H1 (cell line): Measurements from ENCODE around the gene TANC1. TPM values are rescaled to one million over a fixed set of nuclear protein-coding genes. Genes with fewer than 3 reads are reported as not detected.

Source experiments
- CTCF ChIA-PET: fragments of 300-600 bp; sonication (Branson Sonifier 250); formaldehyde crosslinking; loops from one replicate; lab custom pipeline; 2021; ENCODE audit not compliant: partially characterized antibody; lab: Charles Lee
- POLR2A ChIA-PET: fragments of 300-600 bp; sonication (Branson Sonifier 250); formaldehyde crosslinking; loops from one replicate; lab custom pipeline; 2021; ENCODE audit warnings: inconsistent platforms; ENCODE audit not compliant: partially characterized antibody; lab: Charles Lee
- DNase-seq, 2 experiments: peaks; one replicate each; pipeline versions ENCODE4 v3.0.0 to v3.0.0-alpha.2; 2010 to 2022; ENCODE audit warnings: low spot score in 2 of 2, low read depth in 1 of 2, mixed read lengths in 1 of 2
- FAIRE-seq: peaks from 2 replicates; lab custom pipeline; 2011; peaks lifted over from hg19 to GRCh38; lab: Jason Lieb, UNC
- H2AFZ ChIP-seq: 2 replicates; pipeline ENCODE4 v1.8.1; 2012; ENCODE audit warnings: low read length, inconsistent platforms
- H2AK5ac ChIP-seq: 2 replicates; pipeline ENCODE4 v1.6.1; 2013; ENCODE audit warnings: low read depth, low read length
- H2BK120ac ChIP-seq: replicated peaks from 2 replicates; pipeline ENCODE3; 2013; ENCODE audit warnings: low read depth, low read length, inconsistent platforms
- H2BK12ac ChIP-seq: 2 replicates; pipeline ENCODE4 v1.6.1; 2013; ENCODE audit warnings: low read depth, low read length
- H2BK15ac ChIP-seq: 2 replicates; pipeline ENCODE4 v1.6.1; 2013; ENCODE audit warnings: low read length
- H2BK20ac ChIP-seq: 2 replicates; pipeline ENCODE4 v1.6.1; 2013; ENCODE audit warnings: low read length
- H2BK5ac ChIP-seq: 2 replicates; pipeline ENCODE4 v1.6.1; 2013; ENCODE audit warnings: low read depth, low read length
- H3K14ac ChIP-seq: 2 replicates; pipeline ENCODE4 v1.6.1; 2013; ENCODE audit warnings: inconsistent platforms; ENCODE audit not compliant: insufficient read length
- H3K18ac ChIP-seq: 2 replicates; pipeline ENCODE4 v1.6.1; 2013; ENCODE audit warnings: low read length; ENCODE audit errors: extremely low read depth
- H3K23ac ChIP-seq: 2 replicates; pipeline ENCODE4 v1.6.1; 2013; ENCODE audit warnings: inconsistent platforms; ENCODE audit not compliant: insufficient read length
- H3K23me2 ChIP-seq: 2 replicates; pipeline ENCODE4 v1.6.1; 2013; ENCODE audit warnings: low read depth, low read length
- H3K27ac ChIP-seq: 2 replicates; pipeline ENCODE4 v1.6.1; 2011; ENCODE audit warnings: low read depth, low read length, inconsistent platforms
- H3K27me3 ChIP-seq, 4 experiments: replicated peaks in 1 of 4; 1 replicate in 1 of 4; 2 replicates in 3 of 4; pipeline versions ENCODE4 v1.6.1 to v1.8.1; 2011 to 2013; ENCODE audit warnings: low read length in 3 of 4, mild to moderate bottlenecking in 3 of 4, inconsistent platforms in 2 of 4, mixed read lengths in 2 of 4, moderate library complexity in 1 of 4; ENCODE audit not compliant: control insufficient read depth in 3 of 4, insufficient read depth in 3 of 4; ENCODE audit errors: extremely low read depth in 1 of 4
- H3K36me3 ChIP-seq, 4 experiments: 2 replicates each; pipeline versions ENCODE4 v1.6.1 to v1.8.1; 2011 to 2013; ENCODE audit warnings: mild to moderate bottlenecking in 4 of 4, low read length in 3 of 4, moderate library complexity in 2 of 4, control low read depth in 1 of 4, inconsistent platforms in 1 of 4; ENCODE audit not compliant: insufficient read depth in 4 of 4, control insufficient read depth in 2 of 4
- H3K4ac ChIP-seq: replicated peaks from 2 replicates; pipeline ENCODE3; 2013; ENCODE audit warnings: low read length, low read depth, mixed read lengths, inconsistent platforms; ENCODE audit not compliant: insufficient read length
- H3K4me1 ChIP-seq, 4 experiments: replicated peaks in 1 of 4; 1 replicate in 1 of 4; 2 replicates in 3 of 4; pipeline versions ENCODE4 v1.6.1 to v1.8.1; 2011 to 2013; ENCODE audit warnings: low read length in 3 of 4, inconsistent platforms in 2 of 4, mixed read lengths in 1 of 4; ENCODE audit not compliant: insufficient read depth in 4 of 4, control insufficient read depth in 3 of 4
- H3K4me2 ChIP-seq, 2 experiments: 2 replicates each; pipeline versions ENCODE4 v1.6.1 to v1.8.1; 2011 to 2013; ENCODE audit warnings: low read depth in 2 of 2, low read length in 2 of 2, control low read depth in 1 of 2, inconsistent platforms in 1 of 2, mild to moderate bottlenecking in 1 of 2; ENCODE audit not compliant: insufficient read depth in 1 of 2
- H3K4me3 ChIP-seq, 4 experiments: fragments of 200-600, 300-600 bp in 1 of 4; sonication (generic), shearing (Covaris generic), sonication (Bioruptor Twin) in 1 of 4; 2 replicates each; pipeline versions ENCODE4 v1.5.1 to v1.8.1; 2011 to 2016; ENCODE audit warnings: low read length in 4 of 4, low read depth in 3 of 4, control low read depth in 2 of 4, inconsistent platforms in 2 of 4, mild to moderate bottlenecking in 2 of 4, mixed read lengths in 1 of 4, moderate library complexity in 1 of 4; ENCODE audit not compliant: insufficient read depth in 2 of 4; ENCODE audit errors: extremely low read depth in 1 of 4
- H3K56ac ChIP-seq: replicated peaks from 2 replicates; pipeline ENCODE3; 2013; ENCODE audit warnings: low read depth, mild to moderate bottlenecking, mixed read lengths, low read length, inconsistent platforms; ENCODE audit not compliant: insufficient read length
- H3K79me1 ChIP-seq: 2 replicates; pipeline ENCODE4 v1.6.1; 2013; ENCODE audit warnings: low read depth, low read length, control low read depth
- H3K79me2 ChIP-seq, 2 experiments: 2 replicates each; pipeline versions ENCODE4 v1.6.1 to v1.8.1; 2012 to 2013; ENCODE audit warnings: low read length in 2 of 2, mild to moderate bottlenecking in 2 of 2, inconsistent platforms in 1 of 2; ENCODE audit not compliant: insufficient read depth in 2 of 2, control insufficient read depth in 1 of 2
- H3K9ac ChIP-seq, 4 experiments: replicated peaks in 1 of 4; 1 replicate in 1 of 4; 2 replicates in 3 of 4; pipeline versions ENCODE4 v1.6.1 to v1.8.1; 2011 to 2013; ENCODE audit warnings: low read depth in 3 of 4, low read length in 3 of 4, control low read depth in 2 of 4, mild to moderate bottlenecking in 2 of 4, moderate library complexity in 2 of 4, inconsistent platforms in 1 of 4; ENCODE audit errors: extremely low read depth in 1 of 4
- H3K9me3 ChIP-seq, 2 experiments: 2 replicates each; pipeline versions ENCODE4 v1.6.1 to v1.8.1; 2012 to 2013; ENCODE audit warnings: mild to moderate bottlenecking in 2 of 2, moderate library complexity in 2 of 2, control low read depth in 1 of 2, inconsistent platforms in 1 of 2, low read depth in 1 of 2, low read length in 1 of 2, mixed read lengths in 1 of 2; ENCODE audit not compliant: insufficient read depth in 2 of 2
- H4K20me1 ChIP-seq, 2 experiments: replicated peaks in 1 of 2; 2 replicates each; pipeline versions ENCODE3 to v1.8.1; 2011 to 2013; ENCODE audit warnings: inconsistent platforms in 2 of 2, low read length in 2 of 2, mild to moderate bottlenecking in 1 of 2; ENCODE audit not compliant: insufficient read depth in 2 of 2, control insufficient read depth in 1 of 2
- H4K5ac ChIP-seq: 2 replicates; pipeline ENCODE4 v1.6.1; 2013; ENCODE audit warnings: low read length, low read depth, mixed read lengths, inconsistent platforms; ENCODE audit not compliant: insufficient read length
- H4K8ac ChIP-seq: 2 replicates; pipeline ENCODE4 v1.8.0; 2013; ENCODE audit warnings: mild to moderate bottlenecking, moderate library complexity, low read length, inconsistent platforms; ENCODE audit not compliant: insufficient read depth; ENCODE audit errors: extremely low read depth
- H4K91ac ChIP-seq: replicated peaks from 2 replicates; pipeline ENCODE3; 2013; ENCODE audit warnings: low read length, mixed read lengths, inconsistent platforms; ENCODE audit not compliant: insufficient read length
- ATF2 ChIP-seq: IDR thresholded peaks from 2 replicates; pipeline ENCODE4 v1.6.1; 2012; ENCODE audit warnings: low read length, inconsistent platforms
- CHD1 ChIP-seq: IDR thresholded peaks from 2 replicates; pipeline ENCODE4 v1.6.1; 2012; ENCODE audit warnings: low read depth, low read length, improper control_type of control experiment
- CTCF ChIP-seq, 3 experiments: IDR thresholded peaks; 1 replicate in 2 of 3; 2 replicates in 1 of 3; pipeline versions ENCODE4 v1.5.1 to v1.6.1; 2011; ENCODE audit warnings: low read length in 3 of 3, mild to moderate bottlenecking in 3 of 3, inconsistent platforms in 2 of 3, low read depth in 1 of 3, moderate library complexity in 1 of 3; ENCODE audit not compliant: insufficient read depth in 1 of 3; ENCODE audit errors: control extremely low read depth in 1 of 3
- EP300 ChIP-seq, 2 experiments: IDR thresholded peaks; 1 replicate in 1 of 2; 2 replicates in 1 of 2; pipeline ENCODE4 v1.6.1; 2011 to 2012; ENCODE audit warnings: low read depth in 2 of 2, low read length in 2 of 2, mild to moderate bottlenecking in 2 of 2, borderline replicate concordance in 1 of 2, inconsistent platforms in 1 of 2, moderate library complexity in 1 of 2
- HDAC6 ChIP-seq: IDR thresholded peaks from one replicate; pipeline ENCODE4 v1.7.1; 2012; ENCODE audit warnings: low read depth, mild to moderate bottlenecking, inconsistent platforms, low read length, moderate library complexity
- MAX ChIP-seq: IDR thresholded peaks from 2 replicates; pipeline ENCODE4 v1.6.1; 2012; ENCODE audit warnings: inconsistent platforms
- RXRA ChIP-seq: IDR thresholded peaks from 2 replicates; pipeline ENCODE4 v1.6.1; 2011; ENCODE audit warnings: low read depth, mild to moderate bottlenecking, low read length, moderate library complexity; ENCODE audit not compliant: insufficient read depth
- SIX5 ChIP-seq: IDR thresholded peaks from 2 replicates; pipeline ENCODE4 v1.6.1; 2011; ENCODE audit warnings: mild to moderate bottlenecking, low read depth, low read length
- SP2 ChIP-seq: IDR thresholded peaks from 2 replicates; pipeline ENCODE4 v1.6.1; 2012; ENCODE audit warnings: mild to moderate bottlenecking, low read length, inconsistent platforms
- TAF1 ChIP-seq: IDR thresholded peaks from 2 replicates; pipeline ENCODE4 v1.6.1; 2011; ENCODE audit warnings: mild to moderate bottlenecking, low read depth, low read length
- WGBS, 2 experiments: shearing (Covaris generic) in 1 of 2; methylation state at CpG; one replicate each; pipeline versions ENCODE4 v1.1.6 to v1.1.7; 2013 to 2015; ENCODE audit warnings: low lambda C conversion rate in 2 of 2, mixed read lengths in 2 of 2, inconsistent platforms in 1 of 2, low coverage in 1 of 2, missing lambda C conversion rate in 1 of 2; ENCODE audit not compliant: insufficient replicate concordance in 2 of 2, insufficient coverage in 1 of 2, insufficient read length in 1 of 2; ENCODE audit errors: extremely low coverage in 1 of 2, missing lambda C conversion rate in 1 of 2; 5-methylcytosine and 5-hydroxymethylcytosine counted together
- polyA plus RNA-seq, 7 experiments: library from polyadenylated mRNA; depleted of rRNA in 3 of 7; stranded (reverse) in 5 of 7; unstranded in 2 of 7; fragments of >200 nt in 5 of 7; fragments of 200-250 nt in 2 of 7; gene quantifications; 1 replicate in 5 of 7; 2 replicates in 1 of 7; 4 replicates in 1 of 7; pipeline versions ENCODE4 v1.2.1 to v1.2.3, GENCODE V29; 2011 to 2013; ENCODE audit warnings: missing spikeins in 2 of 7, mixed read lengths in 2 of 7
- total RNA-seq: library from RNA; stranded (reverse); fragmentation: NEBNext Ultra II Directional; extraction: Animal tissue kit (Norgen Biotek cat#: 25700); gene quantifications from 2 replicates; pipeline ENCODE4 v1.2.1, GENCODE V29; 2021

The TANC1 gene
- total and polyA plus RNA-seq, 2 of the 8 experiments (the other 6 are each of a cell fraction or from before 2014, with no cell fraction given): 4.1 to 7.6 TPM

GRCh38 chr2:159188449-159188848, 220.0 kb downstream of the TANC1 start:
- Histone ChIP-seq H2AFZ (no peak overlapping the region), H3K36me3 (no peaks in the 10 kb centered on the region), H4K91ac (no peak overlapping the region), H3K9me3 (no peaks in the 10 kb centered on the region), H3K56ac (no peak overlapping the region), H3K4me3 (no peak overlapping the region), H4K5ac (no peak overlapping the region), H3K14ac (no peak overlapping the region), H3K23me2 (no peaks in the 10 kb centered on the region), H3K79me1 (no peaks in the 10 kb centered on the region; the same call in 1 of the 2 replicates), H2BK5ac (no peak overlapping the region), H3K27ac (no peak overlapping the region), H3K23ac (no peak overlapping the region), H4K20me1 (no peaks in the 10 kb centered on the region), H2BK15ac (no peak overlapping the region), H3K9ac (no peak overlapping the region), H3K18ac (no peak overlapping the region), H2AK5ac (no peak overlapping the region), H3K4ac (no peak overlapping the region), H2BK20ac (no peak overlapping the region), H4K8ac (no peak overlapping the region), H3K4me2 (no peak overlapping the region), H3K27me3 (no peaks in the 10 kb centered on the region), H2BK12ac (no peak overlapping the region), H3K4me1 (no peaks in the 10 kb centered on the region), H2BK120ac (no peak overlapping the region), H3K79me2 (no peaks in the 10 kb centered on the region)
- DNase-seq: no peak
- WGBS, 2 experiments: 97% methylated on average over 4 of the region's 4 CpGs; no CpG with 5 or more reads in 1 of the 2 experiments
- FAIRE-seq: no peak
- POLR2A ChIA-PET: no interaction called here
- CTCF ChIA-PET: interaction anchor here (0.7 to 2.1 kb wide), 6 partner anchors 9 to 29 kb away, joined by 3 to 5 read pairs (median 4); no protein-coding TSS in a partner anchor
- TF ChIP-seq TAF1 (no peak), SP2 (no peak), EP300 (IDR thresholded peaks at IDR 0.05; ENCODE audit: borderline replicate concordance in 1 of 2, low read depth in 2 of 2, low read length in 2 of 2) (no peak), MAX (no peak), CHD1 (no peak), SIX5 (no peak), CTCF (IDR thresholded peaks at IDR 0.05; ENCODE audit: control extremely low read depth in 1 of 3, insufficient read depth in 1 of 3, low read depth in 1 of 3, low read length in 3 of 3) (no peak), RXRA (no peak), HDAC6 (no peak), ATF2 (no peak)
